PFSK-1 (cell line): Measurements from ENCODE around the gene CYP26B1.

Experiments
- FOXP2 ChIP-seq: optimal IDR thresholded peaks from 2 replicates; pipeline ENCODE3; 2011; ENCODE audit warnings: borderline replicate concordance, control low read depth, inconsistent platforms; ENCODE audit not compliant: insufficient read depth; ENCODE audit errors: extremely low read length, extremely low read depth
- POLR2AphosphoS5 ChIP-seq: IDR thresholded peaks from 2 replicates; pipeline ENCODE4 v1.6.1; 2012; ENCODE audit warnings: low read depth, mild to moderate bottlenecking, control low read depth, low read length, moderate library complexity
- SIN3A ChIP-seq: IDR thresholded peaks from 2 replicates; pipeline ENCODE4 v1.6.1; 2012; ENCODE audit warnings: mild to moderate bottlenecking, low read length, moderate library complexity, borderline replicate concordance; ENCODE audit not compliant: insufficient read depth
- TAF1 ChIP-seq: IDR thresholded peaks from 2 replicates; pipeline ENCODE4 v1.6.1; 2012; ENCODE audit warnings: low read length, control low read depth, borderline replicate concordance; ENCODE audit not compliant: insufficient read depth
- TF ChIP-seq, protein P1 (sequence below), 2 experiments: IDR thresholded peaks; 2 replicates each; pipeline versions ENCODE4 v1.6.1 to v1.8.0; 2011 to 2012; ENCODE audit warnings: low read depth in 2 of 2, low read length in 2 of 2, control low read depth in 1 of 2, inconsistent platforms in 1 of 2, mild to moderate bottlenecking in 1 of 2, moderate library complexity in 1 of 2; ENCODE audit not compliant: insufficient read depth in 1 of 2

The CYP26B1 gene

DNA sequence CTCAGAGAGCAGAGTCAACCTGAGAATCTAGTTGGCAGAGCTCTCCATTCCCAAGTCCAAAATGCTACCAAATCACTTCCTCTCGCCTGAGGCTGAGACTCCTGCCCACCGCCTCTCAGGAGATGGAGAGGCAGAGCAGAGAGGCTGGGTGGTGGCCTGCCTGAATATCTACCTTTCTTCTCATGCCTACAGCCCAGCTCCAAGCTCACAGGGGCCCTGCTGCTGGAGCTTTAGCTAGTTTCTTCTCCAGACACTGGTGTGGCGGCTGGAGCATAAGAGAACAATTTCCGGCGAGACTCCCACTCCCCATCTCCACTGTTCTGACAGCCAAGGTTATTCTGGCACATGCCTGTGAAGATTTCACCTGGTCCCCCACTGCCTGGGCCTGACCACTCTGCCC, 8.1 kb upstream of the CYP26B1 start:
- TF ChIP-seq FOXP2 (no peak), SIN3A (no peak), TAF1 (no peak), POLR2AphosphoS5 (no peak)
- TF ChIP-seq, protein P1, sequence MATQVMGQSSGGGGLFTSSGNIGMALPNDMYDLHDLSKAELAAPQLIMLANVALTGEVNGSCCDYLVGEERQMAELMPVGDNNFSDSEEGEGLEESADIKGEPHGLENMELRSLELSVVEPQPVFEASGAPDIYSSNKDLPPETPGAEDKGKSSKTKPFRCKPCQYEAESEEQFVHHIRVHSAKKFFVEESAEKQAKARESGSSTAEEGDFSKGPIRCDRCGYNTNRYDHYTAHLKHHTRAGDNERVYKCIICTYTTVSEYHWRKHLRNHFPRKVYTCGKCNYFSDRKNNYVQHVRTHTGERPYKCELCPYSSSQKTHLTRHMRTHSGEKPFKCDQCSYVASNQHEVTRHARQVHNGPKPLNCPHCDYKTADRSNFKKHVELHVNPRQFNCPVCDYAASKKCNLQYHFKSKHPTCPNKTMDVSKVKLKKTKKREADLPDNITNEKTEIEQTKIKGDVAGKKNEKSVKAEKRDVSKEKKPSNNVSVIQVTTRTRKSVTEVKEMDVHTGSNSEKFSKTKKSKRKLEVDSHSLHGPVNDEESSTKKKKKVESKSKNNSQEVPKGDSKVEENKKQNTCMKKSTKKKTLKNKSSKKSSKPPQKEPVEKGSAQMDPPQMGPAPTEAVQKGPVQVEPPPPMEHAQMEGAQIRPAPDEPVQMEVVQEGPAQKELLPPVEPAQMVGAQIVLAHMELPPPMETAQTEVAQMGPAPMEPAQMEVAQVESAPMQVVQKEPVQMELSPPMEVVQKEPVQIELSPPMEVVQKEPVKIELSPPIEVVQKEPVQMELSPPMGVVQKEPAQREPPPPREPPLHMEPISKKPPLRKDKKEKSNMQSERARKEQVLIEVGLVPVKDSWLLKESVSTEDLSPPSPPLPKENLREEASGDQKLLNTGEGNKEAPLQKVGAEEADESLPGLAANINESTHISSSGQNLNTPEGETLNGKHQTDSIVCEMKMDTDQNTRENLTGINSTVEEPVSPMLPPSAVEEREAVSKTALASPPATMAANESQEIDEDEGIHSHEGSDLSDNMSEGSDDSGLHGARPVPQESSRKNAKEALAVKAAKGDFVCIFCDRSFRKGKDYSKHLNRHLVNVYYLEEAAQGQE (IDR thresholded peaks at IDR 0.05; ENCODE audit: insufficient read depth in 1 of 2, low read depth in 2 of 2, low read length in 2 of 2): no peak

- no peak for TF ChIP-seq FOXP2
- no peak for TF ChIP-seq SIN3A
- TF ChIP-seq, protein P1 (IDR thresholded peaks at IDR 0.05; ENCODE audit: insufficient read depth in 1 of 2, low read depth in 2 of 2, low read length in 2 of 2): no peak
- TF ChIP-seq POLR2AphosphoS5: no peak
- no peak for TF ChIP-seq TAF1
Measured at GRCh38 chr2:72155151-72155550, 7.5 kb upstream of the CYP26B1 start.

DNA sequence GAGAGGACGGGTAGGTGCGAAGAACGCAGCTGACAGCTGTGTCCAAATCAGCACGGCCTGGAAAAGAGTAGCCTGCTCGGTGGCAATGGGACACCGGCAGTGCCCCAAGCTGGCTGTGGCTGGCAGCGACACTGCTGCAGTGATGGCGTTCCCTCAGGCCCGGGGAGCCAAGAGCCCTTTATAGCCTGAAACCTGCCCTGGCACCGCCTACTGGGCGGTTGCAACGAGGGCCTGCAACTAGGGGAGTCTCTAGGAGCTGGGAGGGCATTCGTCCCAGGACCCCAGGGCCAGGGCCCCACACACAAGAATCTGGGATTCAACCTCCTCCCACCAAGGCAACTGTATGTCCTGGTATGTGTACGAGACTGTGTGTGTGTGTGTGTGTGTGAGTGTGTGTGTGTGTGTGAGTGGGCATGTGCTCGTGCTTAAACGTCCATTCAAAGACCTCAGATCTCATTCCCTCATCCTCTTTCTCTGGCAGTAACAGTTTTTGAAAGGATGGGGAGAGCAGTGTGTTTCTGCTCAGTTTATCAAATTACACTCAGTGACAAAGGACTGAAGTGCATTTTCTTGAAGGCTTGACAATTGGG, 6.8 kb upstream of the CYP26B1 start:
- TF ChIP-seq SIN3A: no peak
- TF ChIP-seq, protein P1 (IDR thresholded peaks at IDR 0.05; ENCODE audit: insufficient read depth in 1 of 2, low read depth in 2 of 2, low read length in 2 of 2): no peak
- TF ChIP-seq TAF1: no peak
- TF ChIP-seq POLR2AphosphoS5: no peak
- no peak for TF ChIP-seq FOXP2

DNA sequence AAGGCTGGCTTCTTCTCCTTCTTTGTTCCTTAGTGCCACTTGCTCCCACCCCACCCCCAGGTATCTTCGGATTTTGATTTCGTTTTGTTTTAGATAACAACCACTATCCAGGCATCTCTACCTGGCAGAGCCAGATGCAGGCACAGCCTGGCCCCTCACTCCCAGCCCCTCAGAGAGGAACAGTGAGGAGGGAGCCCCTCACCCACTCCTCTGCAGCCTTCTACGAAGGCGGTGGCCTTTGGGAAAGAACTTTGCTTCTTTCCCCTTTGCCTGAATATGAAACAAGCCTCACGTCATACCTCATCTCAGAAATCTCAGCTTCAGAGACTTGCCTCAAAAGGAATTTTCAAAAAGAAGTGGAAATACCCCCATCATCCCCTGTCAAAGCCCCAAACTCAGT, 6.3 kb upstream of the CYP26B1 start:
- TF ChIP-seq SIN3A (no peak), FOXP2 (no peak), POLR2AphosphoS5 (no peak), TAF1 (no peak)
- TF ChIP-seq, protein P1 (IDR thresholded peaks at IDR 0.05; ENCODE audit: insufficient read depth in 1 of 2, low read depth in 2 of 2, low read length in 2 of 2): no peak
